Mesendoderm (in vitro differentiated cells): ENCODE results near the gene MTA1.

Source experiments
- DNase-seq: peaks from one replicate; pipeline ENCODE4 v3.0.0; 2013
- H2AK5ac ChIP-seq: 2 replicates; pipeline ENCODE4 v1.6.1; 2013; ENCODE audit warnings: low read length, inconsistent platforms
- H2BK120ac ChIP-seq: 2 replicates; pipeline ENCODE4 v1.6.1; 2013; ENCODE audit warnings: low read depth, mild to moderate bottlenecking, low read length, moderate library complexity, mixed read lengths
- H2BK15ac ChIP-seq: replicated peaks from 2 replicates; pipeline ENCODE4 v1.6.1; 2013; ENCODE audit warnings: low read depth, mild to moderate bottlenecking, moderate library complexity
- H2BK5ac ChIP-seq: 2 replicates; pipeline ENCODE4 v1.6.1; 2013; ENCODE audit warnings: low read length, inconsistent platforms
- H3K18ac ChIP-seq: 2 replicates; pipeline ENCODE4 v1.6.1; 2013; ENCODE audit warnings: mild to moderate bottlenecking, low read length, mixed read lengths
- H3K23ac ChIP-seq: one replicate; pipeline ENCODE4 v1.6.1; 2013; ENCODE audit warnings: low read length
- H3K27ac ChIP-seq: 2 replicates; pipeline ENCODE4 v1.5.1; 2013; ENCODE audit warnings: low read depth, mild to moderate bottlenecking, inconsistent platforms, low read length, moderate library complexity
- H3K27me3 ChIP-seq: 2 replicates; pipeline ENCODE4 v1.6.1; 2013; ENCODE audit warnings: low read length, control low read depth, mild to moderate bottlenecking, inconsistent platforms; ENCODE audit not compliant: insufficient read depth, poor library complexity
- H3K36me3 ChIP-seq: 2 replicates; pipeline ENCODE4 v1.6.1; 2013; ENCODE audit warnings: low read length, inconsistent platforms; ENCODE audit not compliant: control insufficient read depth, insufficient read depth
- H3K4ac ChIP-seq: one replicate; pipeline ENCODE4 v1.6.1; 2013; ENCODE audit warnings: low read depth, mild to moderate bottlenecking, low read length, moderate library complexity
- H3K4me1 ChIP-seq: 2 replicates; pipeline ENCODE4 v1.6.1; 2013; ENCODE audit warnings: low read depth, low read length, inconsistent platforms; ENCODE audit not compliant: control insufficient read depth
- H3K4me2 ChIP-seq: 2 replicates; pipeline ENCODE4 v1.6.1; 2013; ENCODE audit warnings: low read length
- H3K4me3 ChIP-seq: 2 replicates; pipeline ENCODE4 v1.5.1; 2013; ENCODE audit warnings: mild to moderate bottlenecking, low read length
- H3K56ac ChIP-seq: one replicate; pipeline ENCODE4 v1.6.1; 2013; ENCODE audit warnings: low read length
- H3K79me1 ChIP-seq: 2 replicates; pipeline ENCODE4 v1.6.1; 2013; ENCODE audit warnings: low read length, inconsistent platforms
- H3K79me2 ChIP-seq: 2 replicates; pipeline ENCODE4 v1.6.1; 2013; ENCODE audit warnings: mild to moderate bottlenecking, low read length; ENCODE audit not compliant: control insufficient read depth, insufficient read depth
- H3K9ac ChIP-seq: 2 replicates; pipeline ENCODE4 v1.6.1; 2013; ENCODE audit warnings: low read length, inconsistent platforms
- H4K5ac ChIP-seq: one replicate; pipeline ENCODE4 v1.6.1; 2013; ENCODE audit warnings: low read length
- H4K8ac ChIP-seq: one replicate; pipeline ENCODE4 v1.6.1; 2013; ENCODE audit warnings: low read depth, mild to moderate bottlenecking, control low read depth, low read length, moderate library complexity
- WGBS: extraction: QIAGEN DNeasy Blood & Tissue Kit; methylation state at CpG from one replicate; pipeline ENCODE4 v1.1.7; 2013; ENCODE audit warnings: low lambda C conversion rate, missing lambda C conversion rate; ENCODE audit not compliant: insufficient coverage; ENCODE audit errors: extremely low coverage; 5-methylcytosine and 5-hydroxymethylcytosine counted together

MTA1 gene

GRCh38 chr14:105423488-105424195, 4.0 kb downstream of the MTA1 start:
- Histone ChIP-seq H3K79me1 (peaks cover 19% of the 10 kb centered on the region), H2AK5ac (no peak overlapping the region), H3K36me3 (peaks cover 2% of the 10 kb centered on the region), H3K56ac (no peak overlapping the region), H3K9ac (no peak overlapping the region), H3K4ac (no peak overlapping the region), H3K27ac (no peak overlapping the region), H3K4me1 (peaks cover 4% of the 10 kb centered on the region), H3K27me3 (no peaks in the 10 kb centered on the region), H2BK15ac (no peak overlapping the region), H3K23ac (no peak overlapping the region), H2BK120ac (no peak overlapping the region), H4K5ac (no peak overlapping the region), H2BK5ac (no peak overlapping the region), H3K18ac (no peak overlapping the region), H3K79me2 (peaks cover 77% of the 10 kb centered on the region), H3K4me2 (no peak overlapping the region), H4K8ac (no peak overlapping the region), H3K4me3 (no peak overlapping the region)
- no peak for DNase-seq
- WGBS, result no CpG with 5 or more reads among the region's 21 CpGs

- H3K36me3 ChIP-seq, result peaks cover 2% of the 10 kb centered on the region
- H4K8ac ChIP-seq, result no peak overlapping the region
- H2BK120ac ChIP-seq, result no peak overlapping the region
- no peak for DNase-seq
- H3K56ac ChIP-seq, result no peak overlapping the region
- no peak overlapping the region for H3K4me3 ChIP-seq
- no peak overlapping the region for H4K5ac ChIP-seq
- H3K79me1 ChIP-seq, result peaks cover 19% of the 10 kb centered on the region
- no peak overlapping the region for H3K9ac ChIP-seq
- no CpG with 5 or more reads among the region's 12 CpGs for WGBS
- H3K27me3 ChIP-seq, result no peaks in the 10 kb centered on the region
- H3K18ac ChIP-seq, result no peak overlapping the region
- H2AK5ac ChIP-seq, result no peak overlapping the region
- no peak overlapping the region for H3K4ac ChIP-seq
- H3K79me2 ChIP-seq, result peaks cover 81% of the 10 kb centered on the region
- H2BK5ac ChIP-seq, result no peak overlapping the region
- no peak overlapping the region for H3K23ac ChIP-seq
- no peak overlapping the region for H3K4me2 ChIP-seq
- H3K27ac ChIP-seq, result no peak overlapping the region
- H2BK15ac ChIP-seq, result no peak overlapping the region
- no peaks in the 10 kb centered on the region for H3K4me1 ChIP-seq
These were observed 5.2 kb downstream of the MTA1 start for GRCh38 chr14:105424861-105425260.

- DNase-seq, result no peak
These were observed 6.2 kb downstream of the MTA1 start for GRCh38 chr14:105425823-105426247.

GRCh38 chr14:105426416-105427130, 6.9 kb downstream of the MTA1 start:
- Histone ChIP-seq H3K4ac (no peak overlapping the region), H3K4me2 (no peak overlapping the region), H3K36me3 (peaks cover 2% of the 10 kb centered on the region), H3K23ac (peak overlapping the region; percentile 45), H2BK15ac (no peak overlapping the region), H3K56ac (no peak overlapping the region), H3K79me2 (peaks cover 78% of the 10 kb centered on the region), H3K79me1 (peaks cover 21% of the 10 kb centered on the region), H3K4me3 (no peak overlapping the region), H4K5ac (no peak overlapping the region), H4K8ac (no peak overlapping the region), H3K4me1 (no peaks in the 10 kb centered on the region), H2BK120ac (no peak overlapping the region), H3K18ac (no peak overlapping the region), H2BK5ac (no peak overlapping the region), H3K9ac (no peak overlapping the region), H3K27me3 (no peaks in the 10 kb centered on the region), H3K27ac (no peak overlapping the region), H2AK5ac (no peak overlapping the region)
- DNase-seq, result no peak
- no CpG with 5 or more reads among the region's 21 CpGs for WGBS

More at GRCh38 chr14:105425823-105426247, 6.2 kb downstream of the MTA1 start:
- H3K4me1 ChIP-seq, result no peaks in the 10 kb centered on the region
- no peak overlapping the region for H4K8ac ChIP-seq
- H2BK15ac ChIP-seq, result no peak overlapping the region
- H2BK120ac ChIP-seq, result no peak overlapping the region
- no peak overlapping the region for H2AK5ac ChIP-seq
- WGBS, result no CpG with 5 or more reads among the region's 23 CpGs
- no peak overlapping the region for H3K4ac ChIP-seq
- H3K27ac ChIP-seq, result no peak overlapping the region
- H3K18ac ChIP-seq, result no peak overlapping the region
- peaks cover 2% of the 10 kb centered on the region for H3K36me3 ChIP-seq
- H3K27me3 ChIP-seq, result no peaks in the 10 kb centered on the region
- no peak overlapping the region for H3K4me3 ChIP-seq
- no peak overlapping the region for H2BK5ac ChIP-seq
- no peak overlapping the region for H3K9ac ChIP-seq
- no peak overlapping the region for H3K23ac ChIP-seq
- no peak overlapping the region for H3K4me2 ChIP-seq
- no peak overlapping the region for H3K56ac ChIP-seq
- H4K5ac ChIP-seq, result no peak overlapping the region
- peaks cover 83% of the 10 kb centered on the region for H3K79me2 ChIP-seq
- peaks cover 24% of the 10 kb centered on the region for H3K79me1 ChIP-seq

- no peak overlapping the region for H3K4me3 ChIP-seq
- peaks cover 21% of the 10 kb centered on the region for H3K79me1 ChIP-seq
- H3K4me1 ChIP-seq, result no peaks in the 10 kb centered on the region
- H2AK5ac ChIP-seq, result no peak overlapping the region
- H3K23ac ChIP-seq, result no peak overlapping the region
- no peak overlapping the region for H2BK15ac ChIP-seq
- no peak overlapping the region for H4K8ac ChIP-seq
- H3K56ac ChIP-seq, result no peak overlapping the region
- no peak overlapping the region for H4K5ac ChIP-seq
- no peak overlapping the region for H3K4ac ChIP-seq
- H3K79me2 ChIP-seq, result peaks cover 72% of the 10 kb centered on the region
- H2BK5ac ChIP-seq, result no peak overlapping the region
- H3K9ac ChIP-seq, result no peak overlapping the region
- peaks cover 2% of the 10 kb centered on the region for H3K36me3 ChIP-seq
- no peak overlapping the region for H2BK120ac ChIP-seq
- no peak overlapping the region for H3K27ac ChIP-seq
- DNase-seq, result no peak
- no CpG with 5 or more reads among the region's 10 CpGs for WGBS
- H3K4me2 ChIP-seq, result no peak overlapping the region
- no peaks in the 10 kb centered on the region for H3K27me3 ChIP-seq
- H3K18ac ChIP-seq, result no peak overlapping the region
These were observed 7.8 kb downstream of the MTA1 start for GRCh38 chr14:105427412-105427811.
